Astrocyte of the spinal cord (primary cell): ENCODE measurements around the gene PACS1.
"Not testable (repeated sequence)": the region's sequence is repeated elsewhere in the genome, so short reads cannot be mapped to it uniquely, and the experiment has no call there.

Source experiments
- DNase-seq: peaks from one replicate; pipeline ENCODE4 v3.0.0; 2011; ENCODE audit warnings: low read depth, low spot score
- H3K4me3 ChIP-seq: 2 replicates; pipeline ENCODE4 v1.5.1; 2011; ENCODE audit warnings: low read depth, mild to moderate bottlenecking, low read length, moderate library complexity
- CTCF ChIP-seq: IDR thresholded peaks from 2 replicates; pipeline ENCODE4 v1.5.1; 2012; ENCODE audit warnings: low read depth, mild to moderate bottlenecking, low read length, inconsistent platforms
- in situ Hi-C: cut with HindIII; loops from 2 replicates; pipeline ENCODE4 v1.10.0; 2017; ENCODE audit warnings: low sequenced_read_pairs

Gene PACS1

GRCh38 chr11:66072518-66072917, 2.4 kb downstream of the PACS1 start:
- in situ Hi-C loops: no loop called here
- H3K4me3 ChIP-seq: no peak overlapping the region
- DNase-seq: no peak
- no peak for TF ChIP-seq CTCF

- DNase-seq: no peak
- no peak overlapping the region for H3K4me3 ChIP-seq
- in situ Hi-C loops: no loop called here
- no peak for TF ChIP-seq CTCF
Measured at GRCh38 chr11:66073669-66074068, 3.6 kb downstream of the PACS1 start.

GRCh38 chr11:66075273-66075672, 5.2 kb downstream of the PACS1 start:
- no peak for DNase-seq
- in situ Hi-C loops: no loop called here
- no peak overlapping the region for H3K4me3 ChIP-seq
- no peak for TF ChIP-seq CTCF

GRCh38 chr11:66076561-66076960, 6.5 kb downstream of the PACS1 start:
- no peak overlapping the region for H3K4me3 ChIP-seq
- TF ChIP-seq CTCF: no peak
- no peak for DNase-seq
- in situ Hi-C loops: no loop called here

GRCh38 chr11:66077927-66078326, 7.9 kb downstream of the PACS1 start:
- DNase-seq: no peak
- TF ChIP-seq CTCF: no peak
- in situ Hi-C loops: no loop called here
- H3K4me3 ChIP-seq: no peak overlapping the region

- H3K4me3 ChIP-seq, DNase-seq, in situ Hi-C loops: not testable (repeated sequence)
Measured at GRCh38 chr11:66078949-66079348, 8.9 kb downstream of the PACS1 start.

GRCh38 chr11:66080055-66080817, 10.2 kb downstream of the PACS1 start:
- H3K4me3 ChIP-seq: no peak overlapping the region
- peak; percentile 71 for DNase-seq

More at GRCh38 chr11:66080055-66080817, 10.2 kb downstream of the PACS1 start:
- TF ChIP-seq CTCF: no peak
- in situ Hi-C loops: no loop called here
